ENCODE data around the gene BHMT2.

The BHMT2 gene, protein sequence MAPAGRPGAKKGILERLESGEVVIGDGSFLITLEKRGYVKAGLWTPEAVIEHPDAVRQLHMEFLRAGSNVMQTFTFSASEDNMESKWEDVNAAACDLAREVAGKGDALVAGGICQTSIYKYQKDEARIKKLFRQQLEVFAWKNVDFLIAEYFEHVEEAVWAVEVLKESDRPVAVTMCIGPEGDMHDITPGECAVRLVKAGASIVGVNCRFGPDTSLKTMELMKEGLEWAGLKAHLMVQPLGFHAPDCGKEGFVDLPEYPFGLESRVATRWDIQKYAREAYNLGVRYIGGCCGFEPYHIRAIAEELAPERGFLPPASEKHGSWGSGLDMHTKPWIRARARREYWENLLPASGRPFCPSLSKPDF

GRCh38 chr5:79069488-79070349 is at the start of gene BHMT2, which contains the start of gene DMGDH:
Gene BHMT2, plus strand, starts transcription at chr5:79069767. Its CDS starts 16 bp downstream, at chr5:79069783.
Gene DMGDH, minus strand, starts transcription at chr5:79069674. Its CDS starts 54 bp downstream, at chr5:79069620.
- DNase-seq (ENCODE audit: low read depth), result no peak
- H3K4me3 ChIP-seq (ENCODE audit: low read depth, low read length), result no peak within 1 kb of the TSS
- no peak for TF ChIP-seq CTCF (IDR thresholded peaks at IDR 0.05; ENCODE audit: control insufficient read depth, extremely low read depth, insufficient read depth)

- H3K4me3 ChIP-seq (ENCODE audit: low read depth, low read length), result no peak overlapping the region
- DNase-seq (ENCODE audit: low read depth), result peak; percentile 43
- TF ChIP-seq CTCF (IDR thresholded peaks at IDR 0.05; ENCODE audit: control insufficient read depth, extremely low read depth, insufficient read depth), result peak; percentile 95
Observed at GRCh38 chr5:79020861-79021561, 48.6 kb upstream of the BHMT2 start.

DNA sequence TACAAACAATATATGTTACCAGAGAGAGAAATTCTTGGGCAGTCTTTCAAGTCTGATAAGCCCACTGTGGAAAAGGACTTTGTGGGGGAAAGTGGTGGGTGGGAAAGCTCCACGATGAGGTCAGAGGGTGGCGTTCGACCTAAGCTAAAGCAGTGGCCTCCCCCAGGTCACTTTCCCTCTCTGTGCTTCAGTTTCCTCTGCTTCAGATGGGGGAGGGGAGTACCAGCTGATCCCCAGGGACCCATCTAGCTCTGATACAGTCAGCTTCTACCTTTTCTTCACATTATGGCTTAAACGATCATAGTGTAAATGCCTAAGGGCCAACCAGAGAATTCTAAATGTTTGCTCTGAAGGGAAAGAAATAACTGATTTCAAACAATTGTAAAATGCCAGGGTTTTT is 47.8 kb upstream of the BHMT2 start:
- H3K4me3 ChIP-seq (ENCODE audit: low read depth, low read length), result no peak overlapping the region
- no peak for DNase-seq (ENCODE audit: low read depth)
- TF ChIP-seq CTCF (IDR thresholded peaks at IDR 0.05; ENCODE audit: control insufficient read depth, extremely low read depth, insufficient read depth), result no peak

- H3K4me3 ChIP-seq (ENCODE audit: low read depth, low read length), result no peak overlapping the region
- no peak for TF ChIP-seq CTCF (IDR thresholded peaks at IDR 0.05; ENCODE audit: control insufficient read depth, extremely low read depth, insufficient read depth)
- no peak for DNase-seq (ENCODE audit: low read depth)
Observed at GRCh38 chr5:79022771-79023170, 46.8 kb upstream of the BHMT2 start.

GRCh38 chr5:79023348-79023747 is 46.2 kb upstream of the BHMT2 start:
- H3K4me3 ChIP-seq (ENCODE audit: low read depth, low read length), result no peak overlapping the region
- no peak for TF ChIP-seq CTCF (IDR thresholded peaks at IDR 0.05; ENCODE audit: control insufficient read depth, extremely low read depth, insufficient read depth)
- DNase-seq (ENCODE audit: low read depth), result no peak

DNA sequence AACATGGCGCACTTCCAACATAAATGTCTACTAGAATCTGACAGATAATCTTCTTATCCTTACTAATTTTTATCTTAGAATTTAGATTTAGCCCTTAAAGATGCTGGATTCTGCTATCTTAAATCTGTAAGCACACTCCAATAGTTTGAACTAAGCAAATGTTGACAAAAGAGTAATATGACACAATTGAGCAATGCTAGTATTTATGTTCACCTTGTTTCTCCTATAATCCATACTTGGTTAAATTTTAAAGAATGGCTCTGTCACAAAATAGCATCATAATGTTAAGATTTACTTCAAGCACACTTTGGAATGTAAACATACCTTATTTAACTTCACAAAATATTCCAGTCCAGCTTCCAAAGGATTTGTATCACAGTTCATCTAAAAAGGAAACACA is 45.6 kb upstream of the BHMT2 start:
- no peak overlapping the region for H3K4me3 ChIP-seq (ENCODE audit: low read depth, low read length)
- no peak for DNase-seq (ENCODE audit: low read depth)
- TF ChIP-seq CTCF (IDR thresholded peaks at IDR 0.05; ENCODE audit: control insufficient read depth, extremely low read depth, insufficient read depth), result no peak

All from LNCaP clone FGC (cell line).